Smooth muscle cell (in vitro differentiated cells): Measurements from ENCODE around the gene ILF3. TPM values are rescaled to one million over a fixed set of nuclear protein-coding genes. Genes with fewer than 3 reads are reported as not detected.

ENCODE experiments used
- DNase-seq: peaks from one replicate; lab custom pipeline; 2025; ENCODE audit not compliant: unreplicated experiment; lab: John Stamatoyannopoulos, UW
- H2AFZ ChIP-seq: fragments of 200-600 bp; sonication (generic); 2 replicates; pipeline ENCODE4 v1.6.0; 2016; ENCODE audit warnings: antibody characterized with exemption, low read depth, mild to moderate bottlenecking
- H3F3A ChIP-seq: fragments of 200-600 bp; sonication (generic); 2 replicates; pipeline ENCODE4 v1.6.0; 2017; ENCODE audit warnings: antibody characterized with exemption, low read depth
- H3K27ac ChIP-seq: fragments of 200-600 bp; sonication (generic); 2 replicates; pipeline ENCODE4 v1.5.1; 2016; ENCODE audit warnings: low read depth, mild to moderate bottlenecking
- H3K27me3 ChIP-seq: fragments of 200-600 bp; sonication (generic); 2 replicates; pipeline ENCODE4 v1.6.1; 2016; ENCODE audit warnings: low read depth, mild to moderate bottlenecking
- H3K36me3 ChIP-seq: fragments of 200-600 bp; sonication (generic); 2 replicates; pipeline ENCODE4 v1.5.1; 2016; ENCODE audit warnings: low read depth
- H3K4me1 ChIP-seq: fragments of 200-600 bp; sonication (generic); 2 replicates; pipeline ENCODE4 v1.5.1; 2016; ENCODE audit warnings: low read depth
- H3K4me2 ChIP-seq: fragments of 200-600 bp; sonication (generic); 2 replicates; pipeline ENCODE4 v1.6.0; 2016; ENCODE audit warnings: mild to moderate bottlenecking
- H3K4me3 ChIP-seq: fragments of 200-600 bp; sonication (generic); 2 replicates; pipeline ENCODE4 v1.5.1; 2016; ENCODE audit warnings: mild to moderate bottlenecking
- H3K79me2 ChIP-seq: fragments of 200-600 bp; sonication (generic); 2 replicates; pipeline ENCODE4 v1.6.0; 2016; ENCODE audit warnings: low read depth, mild to moderate bottlenecking
- H3K9ac ChIP-seq: fragments of 200-600 bp; sonication (generic); 2 replicates; pipeline ENCODE4 v1.6.0; 2016; ENCODE audit warnings: low read depth
- H3K9me3 ChIP-seq: fragments of 200-600 bp; sonication (generic); replicated peaks from 2 replicates; pipeline ENCODE4 v1.5.1; 2016; ENCODE audit warnings: low read depth
- H4K20me1 ChIP-seq: fragments of 200-600 bp; sonication (generic); 2 replicates; pipeline ENCODE4 v1.6.0; 2016; ENCODE audit warnings: low read depth
- CTCF ChIP-seq: fragments of 200-600 bp; sonication (generic); IDR thresholded peaks from 2 replicates; pipeline ENCODE4 v1.5.1; 2017; ENCODE audit warnings: borderline replicate concordance, mild to moderate bottlenecking, antibody characterized with exemption; ENCODE audit not compliant: insufficient read depth, poor library complexity, severe bottlenecking
- WGBS: methylation state at CpG from one replicate; pipeline ENCODE4 v1.1.7; 2016; ENCODE audit warnings: low lambda C conversion rate; 5-methylcytosine and 5-hydroxymethylcytosine counted together
- microRNA counts: library from miRNA; unstranded; fragments of <30 nt; microRNA quantifications from one replicate; lab custom pipeline; 2016
- microRNA-seq: library from miRNA; unstranded; fragments of <30 nt; microRNA quantifications from one replicate; pipeline ENCODE4, GENCODE V29; 2016; ENCODE audit warnings: borderline number of aligned reads
- polyA plus RNA-seq: library from polyadenylated mRNA; unstranded; fragments of >200 nt; fragmentation: Nextera tagmentation; extraction: Ambion mirVana; gene quantifications from 2 replicates; pipeline ENCODE4 v1.2.1, GENCODE V29; 2016
- small RNA-seq: library from RNA; depleted of rRNA; stranded (forward); fragments of <200 nt; gene quantifications from one replicate; pipeline ENCODE3, GENCODE V24; 2014
- total RNA-seq: library from RNA; depleted of rRNA; stranded (reverse); fragments of >200 nt; gene quantifications from 2 replicates; pipeline ENCODE4 v1.2.3, GENCODE V29; 2014

The ILF3 gene
- total and polyA plus RNA-seq, 2 experiments from 2014 or later, result 78.0 to 108 TPM

GRCh38 chr19:10737722-10738121 is 83.6 kb downstream of the ILF3 start:
- Histone ChIP-seq H3K9ac (no peak overlapping the region), H3K4me2 (no peak overlapping the region), H3K4me1 (no peaks in the 10 kb centered on the region), H3K36me3 (no peaks in the 10 kb centered on the region), H3F3A (no peaks in the 10 kb centered on the region), H3K79me2 (peaks cover 97% of the 10 kb centered on the region), H4K20me1 (peaks cover 98% of the 10 kb centered on the region), H2AFZ (no peak overlapping the region), H3K27me3 (no peaks in the 10 kb centered on the region), H3K9me3 (no peaks in the 10 kb centered on the region), H3K27ac (no peak overlapping the region), H3K4me3 (no peak overlapping the region)
- TF ChIP-seq CTCF, result no peak
- DNase-seq, result no peak
- 97% methylated on average over 9 of the region's 9 CpGs for WGBS

- WGBS, result 87% methylated on average over 3 of the region's 3 CpGs
- Histone ChIP-seq H3K79me2 (peaks cover 96% of the 10 kb centered on the region), H3K4me1 (no peaks in the 10 kb centered on the region), H3F3A (no peaks in the 10 kb centered on the region), H3K9ac (no peak overlapping the region), H3K27ac (no peak overlapping the region), H3K36me3 (no peaks in the 10 kb centered on the region), H4K20me1 (peaks cover 98% of the 10 kb centered on the region), H3K9me3 (no peaks in the 10 kb centered on the region), H2AFZ (no peak overlapping the region), H3K4me3 (no peak overlapping the region), H3K27me3 (no peaks in the 10 kb centered on the region), H3K4me2 (no peak overlapping the region)
- no peak for DNase-seq
- no peak for TF ChIP-seq CTCF
Observed at GRCh38 chr19:10740798-10741197, 86.7 kb downstream of the ILF3 start.

MicroRNAs within 50 kb of the gene (microRNA counts, 767-probe panel; counts per million panel counts)
- 183 counts per million for microRNA hsa-miR-638 (lab: Ali Mortazavi, UCI)

Small RNA genes lying within 50 kb of the gene (microRNA-seq; reads per million reads assigned to microRNA genes)
- gene MIR638, result not detected

Small RNA genes lying within 50 kb of the gene (small RNA-seq; reads per million reads assigned to genes)
- not detected for gene MIR638

Other genes starting within 250 kb of the ILF3 start
- 2.7 and 3.3 TPM in 2 replicates for gene PDE4A, start 233.8 kb upstream of the ILF3 start, total RNA-seq
- 12.3 and 16.4 TPM in 2 replicates for gene PDE4A, start 233.8 kb upstream of the ILF3 start, polyA plus RNA-seq
- gene KEAP1, start 151.0 kb upstream of the ILF3 start, total RNA-seq, result 24.9 and 39.3 TPM in 2 replicates
- gene KEAP1, start 151.0 kb upstream of the ILF3 start, polyA plus RNA-seq, result 53.1 and 60.4 TPM in 2 replicates
- gene S1PR5, start 136.9 kb upstream of the ILF3 start, total RNA-seq, result 5.3 and 6.3 TPM in 2 replicates
- gene S1PR5, start 136.9 kb upstream of the ILF3 start, polyA plus RNA-seq, result 6.8 and 9.0 TPM in 2 replicates
- 12.9 and 13.8 TPM in 2 replicates for gene ATG4D, start 110.4 kb upstream of the ILF3 start, total RNA-seq
- gene ATG4D, start 110.4 kb upstream of the ILF3 start, polyA plus RNA-seq, result 19.0 and 29.7 TPM in 2 replicates
- 4.9 and 7.1 TPM in 2 replicates for gene KRI1, start 88.3 kb upstream of the ILF3 start, total RNA-seq
- 10.1 and 18.0 TPM in 2 replicates for gene KRI1, start 88.3 kb upstream of the ILF3 start, polyA plus RNA-seq
- 5.4 and 10.1 TPM in 2 replicates for gene CDKN2D, start 85.4 kb upstream of the ILF3 start, total RNA-seq
- gene CDKN2D, start 85.4 kb upstream of the ILF3 start, polyA plus RNA-seq, result 22.2 and 25.3 TPM in 2 replicates
- 19.8 and 37.1 TPM in 2 replicates for gene AP1M2, start 67.0 kb upstream of the ILF3 start, total RNA-seq
- gene AP1M2, start 67.0 kb upstream of the ILF3 start, polyA plus RNA-seq, result 8.8 and 30.2 TPM in 2 replicates
- gene SLC44A2, start 28.8 kb upstream of the ILF3 start, total RNA-seq, result 59.7 and 79.5 TPM in 2 replicates
- gene SLC44A2, start 28.8 kb upstream of the ILF3 start, polyA plus RNA-seq, result 123 and 156 TPM in 2 replicates
- 13.3 and 16.0 TPM in 2 replicates for gene QTRT1, start 47.1 kb downstream of the ILF3 start, total RNA-seq
- gene QTRT1, start 47.1 kb downstream of the ILF3 start, polyA plus RNA-seq, result 42.3 and 49.4 TPM in 2 replicates
- gene DNM2, start 63.7 kb downstream of the ILF3 start, total RNA-seq, result 46.4 and 65.1 TPM in 2 replicates
- 93.2 and 111 TPM in 2 replicates for gene DNM2, start 63.7 kb downstream of the ILF3 start, polyA plus RNA-seq
- 30.7 and 44.4 TPM in 2 replicates for gene TMED1, start 181.9 kb downstream of the ILF3 start, total RNA-seq
- 99.9 and 107 TPM in 2 replicates for gene TMED1, start 181.9 kb downstream of the ILF3 start, polyA plus RNA-seq
- gene C19orf38, start 194.1 kb downstream of the ILF3 start, total RNA-seq, result 0.13 TPM in 1 of 2 replicates, not detected in the other
- gene C19orf38, start 194.1 kb downstream of the ILF3 start, polyA plus RNA-seq, result 0.79 and 1.5 TPM in 2 replicates
- 22.7 and 25.4 TPM in 2 replicates for gene CARM1, start 217.2 kb downstream of the ILF3 start, total RNA-seq
- gene CARM1, start 217.2 kb downstream of the ILF3 start, polyA plus RNA-seq, result 39.3 and 48.1 TPM in 2 replicates